CD4-positive, alpha-beta T cell treated with Interleukin-6 for 4 hours (primary cell): ENCODE measurements around the gene AMD1.
"Not testable (repeated sequence)": the region's sequence is repeated elsewhere in the genome, so short reads cannot be mapped to it uniquely, and the experiment has no call there.

Experiments
- DNase-seq: peaks from one replicate; pipeline ENCODE4 v3.0.0-alpha.2; 2020; ENCODE audit warnings: mixed read lengths

Gene AMD1

DNA sequence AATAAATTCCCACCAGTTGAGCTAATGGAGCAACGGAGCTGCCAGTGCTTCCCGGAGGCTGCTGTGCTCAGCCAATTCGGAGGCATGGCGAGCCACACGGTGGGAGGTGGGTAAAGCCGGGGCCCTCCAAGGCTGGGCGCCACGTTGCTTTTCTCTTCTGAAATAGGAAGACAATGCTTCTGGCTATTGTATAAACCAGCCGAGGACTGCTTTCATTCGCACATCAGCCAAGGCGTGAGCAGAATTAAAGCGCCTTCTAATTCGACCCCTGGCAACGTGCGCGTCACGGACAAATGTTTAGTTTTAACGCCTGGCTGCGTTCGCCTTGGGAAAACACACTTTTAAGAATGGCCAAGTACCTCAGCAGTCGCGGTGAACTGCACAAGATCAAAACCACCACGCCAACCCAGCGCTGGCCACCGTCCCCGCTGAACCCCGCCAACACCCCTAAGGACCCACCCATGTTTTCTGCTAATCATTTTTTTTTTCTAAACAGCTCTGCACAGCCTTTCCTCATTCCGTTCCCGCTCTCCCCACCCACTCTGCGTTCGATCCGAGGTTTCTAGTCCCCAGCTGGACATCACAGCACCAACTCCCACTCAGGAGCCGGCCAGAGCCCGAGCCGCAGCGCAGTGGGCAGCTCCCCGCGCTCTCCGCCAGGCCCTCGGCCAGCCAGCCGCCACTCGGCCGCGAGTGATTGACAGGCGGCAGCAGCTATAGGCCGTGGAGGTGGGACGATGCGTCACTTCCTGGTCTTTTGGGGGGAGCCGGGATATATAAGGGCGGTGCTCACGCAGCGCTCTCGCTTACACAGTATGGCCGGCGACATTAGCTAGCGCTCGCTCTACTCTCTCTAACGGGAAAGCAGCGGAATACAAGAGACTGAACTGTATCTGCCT, at the start of gene AMD1:
AMD1 (plus strand) TSS at position 805 of the 899 bp plus-strand sequence. CDS start 321 bp downstream, outside the sequence.
- DNase-seq: peak; percentile 97

DNA sequence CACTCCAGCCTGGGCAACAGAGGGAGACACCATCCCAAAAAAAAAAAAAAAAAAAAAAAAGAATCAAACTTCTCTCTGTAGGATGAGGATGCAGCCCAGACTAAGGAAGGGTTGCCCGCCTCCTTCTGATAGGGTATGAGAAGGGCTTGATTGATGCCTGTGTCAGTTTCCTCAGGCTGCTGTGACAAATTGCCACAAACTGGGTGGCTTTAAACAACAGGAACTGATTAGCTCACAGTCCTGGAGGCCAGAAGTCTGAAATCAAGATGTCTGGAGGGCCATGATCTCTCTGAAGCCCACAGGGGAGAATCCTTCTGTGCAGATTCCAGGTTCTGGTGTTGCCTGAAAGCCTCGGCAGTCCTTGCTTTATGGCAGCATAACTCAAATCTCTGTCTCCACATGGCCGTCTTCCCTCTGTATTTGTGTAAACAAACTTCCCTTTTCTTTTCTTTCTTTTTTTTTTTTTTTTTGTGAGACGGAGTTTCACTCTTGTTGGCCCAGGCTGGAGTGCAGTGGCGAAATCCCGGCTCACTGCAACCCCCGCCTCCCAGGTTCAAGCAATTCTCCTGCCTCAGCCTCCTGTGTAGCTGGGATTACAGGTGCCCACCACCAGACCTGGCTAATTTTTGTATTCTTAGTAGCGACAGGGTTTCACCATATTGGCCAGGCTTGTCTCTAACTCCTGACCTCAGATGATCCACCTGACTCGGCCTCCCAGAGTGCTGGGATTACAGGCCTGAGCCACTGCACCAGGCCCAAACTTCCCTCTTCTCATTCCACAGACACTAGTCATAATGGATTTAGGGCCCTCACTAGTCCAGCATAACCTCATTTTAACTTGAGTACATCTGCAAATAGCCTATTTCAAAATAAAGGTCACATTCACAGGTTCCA, 48.1 kb upstream of the AMD1 start:
- no peak for DNase-seq

DNA sequence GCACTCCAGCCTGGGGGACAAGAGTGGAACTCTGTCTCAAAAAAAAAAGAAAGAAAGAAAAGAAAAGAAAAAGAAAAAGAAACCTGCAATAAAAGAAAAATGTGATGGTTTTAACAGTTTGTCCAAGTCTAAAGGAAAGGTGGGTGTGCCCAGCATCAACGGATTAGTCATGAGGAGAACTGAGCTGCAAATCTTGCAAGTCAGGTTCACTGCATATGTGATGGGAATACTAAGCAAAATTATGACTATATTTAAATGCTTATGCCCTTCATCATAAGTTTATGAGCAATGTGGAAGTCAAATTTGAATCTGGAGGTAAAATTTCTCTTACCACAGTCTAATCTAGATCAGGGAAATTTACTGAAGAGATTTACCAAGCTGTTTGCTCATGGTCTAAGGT, 46.2 kb upstream of the AMD1 start:
- no peak for DNase-seq

DNA sequence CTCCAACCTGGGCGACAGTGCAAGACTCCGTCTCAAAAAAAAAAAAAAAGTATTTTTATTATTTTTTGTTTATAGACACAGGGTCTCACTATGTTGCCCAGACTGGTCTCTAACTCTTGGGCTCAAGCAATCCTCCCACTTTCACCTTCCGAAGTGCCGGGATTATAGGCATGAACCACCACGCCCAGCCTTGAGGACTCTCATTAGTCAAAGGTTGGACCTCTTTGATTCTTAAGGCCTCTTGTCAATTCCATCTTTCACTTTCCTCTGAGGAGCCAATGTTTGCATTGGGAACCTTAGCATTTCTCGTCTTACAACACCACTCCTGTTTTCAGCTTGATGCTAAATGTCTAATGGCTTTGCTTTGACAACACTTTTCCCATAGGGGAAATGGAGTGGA, 43.2 kb upstream of the AMD1 start:
- no peak for DNase-seq

DNA sequence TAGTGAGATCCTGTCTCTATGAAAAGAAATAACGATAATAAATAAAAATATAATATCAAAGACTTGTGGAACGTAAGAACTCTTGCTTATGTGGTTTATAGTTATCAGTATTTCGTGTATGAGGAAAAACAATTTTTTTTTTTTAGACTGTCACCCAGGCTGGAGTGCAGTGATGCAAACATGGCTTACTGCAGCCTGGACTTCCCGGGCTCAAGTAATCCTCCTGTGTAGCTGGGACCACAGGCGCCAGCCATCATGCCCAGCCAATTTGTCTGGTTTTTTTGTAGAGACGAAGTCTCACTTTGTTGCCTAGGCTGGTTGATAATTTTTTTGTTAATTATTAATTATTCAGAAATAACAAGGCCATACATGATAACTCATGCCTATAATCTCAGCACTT, 40.8 kb upstream of the AMD1 start:
- DNase-seq: no peak

DNA sequence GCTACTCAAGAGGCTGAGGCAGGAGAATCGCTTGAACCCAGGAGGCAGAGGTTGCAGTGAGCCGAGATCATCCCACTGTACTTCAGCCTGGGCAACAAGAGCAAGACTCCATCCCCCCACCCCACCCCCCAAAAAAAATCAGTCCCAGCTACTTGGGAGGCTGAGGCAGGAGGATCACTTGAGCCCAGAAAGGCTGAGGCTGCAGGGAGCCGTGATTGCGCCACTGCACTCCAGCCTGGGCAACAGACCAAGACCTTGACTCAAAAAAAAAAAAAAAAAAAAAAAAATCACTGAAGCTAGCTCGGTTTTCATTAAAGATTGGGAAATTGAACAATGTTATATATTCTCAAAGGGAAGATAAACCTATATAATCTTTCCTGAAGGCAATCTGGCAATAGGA, 38.8 kb upstream of the AMD1 start:
- not testable (repeated sequence) for DNase-seq

DNA sequence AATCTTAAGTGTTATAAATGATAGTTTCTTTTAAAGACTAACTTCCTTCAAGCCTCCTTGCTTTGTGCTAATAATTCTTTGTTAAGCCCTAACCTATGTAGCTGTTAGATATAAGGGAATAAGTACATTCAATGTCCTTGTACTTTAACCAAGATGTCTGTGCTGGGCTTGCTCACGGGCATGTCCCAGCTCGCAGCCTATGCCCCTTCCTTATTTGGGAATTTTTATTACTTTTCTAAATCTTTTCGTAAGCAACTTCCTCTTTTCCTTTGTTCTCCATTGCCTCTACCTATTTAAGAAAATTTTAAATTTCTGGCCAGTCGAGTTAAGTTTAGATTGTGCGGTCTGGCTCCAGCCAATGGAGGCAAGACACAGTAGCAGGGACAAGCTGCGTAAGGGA, 33.3 kb upstream of the AMD1 start:
- no peak for DNase-seq

DNA sequence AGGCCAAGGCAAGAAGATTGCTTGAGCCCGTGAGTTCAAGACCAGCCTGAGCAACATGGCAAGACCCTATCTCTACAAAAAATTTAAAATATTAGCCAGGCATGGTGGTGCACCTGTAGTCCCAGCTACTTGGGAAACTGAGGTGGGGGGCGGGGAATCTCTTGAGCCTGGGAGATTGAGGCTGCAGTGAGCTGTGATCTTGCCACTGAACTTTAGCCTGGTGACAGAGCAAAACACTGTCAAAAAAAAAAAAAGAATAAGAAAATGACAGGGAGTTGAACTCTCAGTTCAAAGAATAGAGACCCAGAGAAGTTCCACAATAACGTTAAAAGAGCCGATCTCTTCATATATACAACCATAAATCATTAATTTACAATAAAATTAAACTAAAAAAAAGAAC, 24.8 kb upstream of the AMD1 start:
- DNase-seq: no peak

DNA sequence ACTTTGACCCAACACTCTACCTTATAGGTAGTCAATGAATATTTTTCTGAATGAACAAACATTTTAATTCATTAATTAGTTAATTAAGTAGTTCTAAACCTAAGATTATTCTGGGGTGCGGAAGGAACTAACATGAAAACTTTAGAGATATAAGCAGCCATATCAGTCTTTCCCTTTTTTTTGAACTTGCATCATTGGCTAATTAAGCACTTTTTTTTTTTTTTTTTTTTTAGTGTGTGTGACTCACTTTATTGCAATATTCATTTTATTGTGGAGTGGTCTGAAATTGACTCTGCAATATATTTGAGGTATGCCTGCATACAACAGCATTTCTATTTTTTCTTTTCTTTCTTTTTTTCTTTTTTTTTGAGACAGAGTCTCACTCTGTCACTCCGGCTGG, 21.8 kb upstream of the AMD1 start:
- no peak for DNase-seq

DNA sequence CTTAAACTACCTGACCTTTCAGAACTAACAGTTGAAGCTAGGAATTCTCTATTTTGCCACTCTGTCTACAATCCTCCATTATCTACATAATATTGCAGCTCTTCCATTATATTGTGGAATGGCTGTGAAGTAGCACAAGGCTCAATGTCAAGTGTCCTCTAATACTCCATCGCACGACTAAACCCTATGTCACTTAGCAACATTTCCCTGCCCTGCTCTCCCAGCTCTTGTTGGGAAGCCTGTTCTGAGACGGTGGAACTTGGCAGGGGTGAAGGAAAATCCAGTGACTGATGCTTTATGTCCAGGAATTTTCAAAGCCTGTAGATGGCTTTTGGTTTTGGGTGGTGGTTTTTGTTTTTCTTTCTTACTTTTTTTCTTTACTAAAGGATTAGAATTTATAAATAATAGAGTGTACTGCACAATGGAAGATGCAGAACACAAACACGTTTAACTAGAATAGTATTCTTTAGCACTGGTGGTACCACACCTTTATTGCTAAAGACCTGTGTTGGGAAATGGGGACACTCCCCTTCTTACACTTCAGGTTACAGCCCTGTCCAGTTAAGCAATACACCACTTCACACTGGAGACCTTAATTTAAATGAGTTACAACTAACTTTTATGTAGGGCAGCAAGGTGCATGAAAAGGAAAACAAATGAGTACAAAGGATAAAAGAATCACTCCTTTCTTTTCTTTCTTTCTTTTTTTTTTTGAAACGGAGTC, 20.7 kb upstream of the AMD1 start:
- no peak for DNase-seq

DNA sequence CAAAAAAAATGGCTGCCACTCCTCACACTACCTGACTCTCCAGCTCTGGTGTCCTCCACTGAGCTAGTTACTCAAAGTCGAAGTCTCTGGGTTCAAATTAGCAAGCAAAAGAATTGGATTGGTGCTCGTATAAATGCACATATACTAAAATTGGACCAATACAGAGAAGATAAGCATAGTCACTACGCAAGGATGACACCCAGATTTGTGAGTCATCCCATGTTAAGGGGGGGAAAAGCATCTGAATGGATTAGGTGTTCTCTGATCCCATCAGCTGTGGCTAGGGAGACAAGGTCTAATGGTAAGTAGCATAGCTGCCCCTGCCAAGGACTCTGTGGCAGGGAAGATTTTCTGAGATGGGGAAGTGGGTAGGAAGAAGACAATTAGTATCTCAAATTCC, 18.3 kb upstream of the AMD1 start:
- no peak for DNase-seq

DNA sequence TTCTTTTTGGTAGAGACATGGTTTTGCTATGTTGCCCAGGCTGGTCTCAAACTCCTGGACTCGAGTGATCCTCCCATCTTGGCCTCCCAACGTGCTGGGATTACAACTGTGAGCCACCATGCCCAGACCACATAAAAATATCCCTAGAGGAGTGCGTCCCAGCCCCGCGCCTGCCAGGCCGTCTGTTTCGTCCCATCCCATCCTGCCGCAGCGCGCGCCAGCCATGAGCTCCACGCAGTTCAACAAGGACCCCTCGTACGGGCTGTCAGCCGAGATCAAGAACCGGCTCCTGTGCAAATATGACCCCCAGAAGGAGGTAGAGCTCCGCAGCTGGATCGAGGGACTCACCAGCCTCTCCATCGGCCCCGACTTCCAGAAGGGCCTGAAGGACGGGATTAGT, 16.6 kb upstream of the AMD1 start:
- no peak for DNase-seq

DNA sequence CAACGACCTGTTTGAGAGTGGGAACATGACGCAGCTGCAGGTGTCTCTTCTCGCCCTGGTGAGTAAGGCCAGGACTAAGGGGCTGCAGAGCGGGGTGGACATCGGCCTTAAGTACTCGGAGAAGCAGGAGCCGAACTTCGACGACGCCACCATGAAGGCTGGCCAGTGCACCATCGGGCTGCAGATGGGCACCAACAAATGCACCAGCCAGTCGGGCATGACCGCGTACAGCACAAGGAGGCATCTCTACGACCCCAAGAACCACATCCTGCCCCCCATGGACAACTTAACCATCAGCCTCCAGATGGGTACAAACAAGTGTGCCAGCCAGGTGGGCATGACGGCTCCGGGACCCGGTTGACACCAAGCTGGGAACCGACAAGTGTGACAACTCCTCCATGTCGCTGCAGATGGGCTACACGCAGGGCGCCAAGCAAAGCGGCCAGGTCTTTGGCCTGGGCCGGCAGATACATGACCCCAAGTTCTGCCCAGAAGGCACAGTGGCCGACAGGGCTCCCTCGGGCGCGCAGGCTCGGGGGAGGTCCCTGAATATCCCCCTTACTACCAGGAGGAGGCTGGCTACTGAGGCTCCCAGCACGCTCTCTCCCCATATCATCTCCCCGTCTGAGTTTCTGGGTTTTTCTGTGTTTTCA, 15.9 kb upstream of the AMD1 start:
- no peak for DNase-seq

DNA sequence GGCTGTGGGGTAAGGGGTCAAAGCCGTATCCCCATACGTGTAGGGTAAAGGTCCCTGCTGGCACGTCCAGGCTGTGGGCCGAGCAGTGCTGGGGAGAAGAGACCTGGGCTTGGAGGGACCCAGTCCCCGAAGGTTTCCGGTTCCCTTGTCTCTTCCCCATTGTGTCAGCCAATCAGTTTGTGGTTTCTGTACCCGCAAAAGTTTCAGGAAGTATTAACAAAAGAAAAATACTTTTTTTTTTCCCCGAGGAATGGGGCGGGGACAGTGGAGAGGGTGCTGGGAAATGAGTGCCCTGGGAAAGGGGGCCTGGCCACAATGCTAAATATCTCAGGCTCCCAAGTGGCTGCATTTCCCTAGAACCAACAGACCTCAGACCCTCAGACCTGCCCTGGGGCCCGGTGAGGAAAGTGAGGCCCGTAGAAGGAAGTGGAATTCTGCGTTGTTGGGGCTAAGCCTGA, 15.2 kb upstream of the AMD1 start:
- DNase-seq: peak; percentile 12

DNA sequence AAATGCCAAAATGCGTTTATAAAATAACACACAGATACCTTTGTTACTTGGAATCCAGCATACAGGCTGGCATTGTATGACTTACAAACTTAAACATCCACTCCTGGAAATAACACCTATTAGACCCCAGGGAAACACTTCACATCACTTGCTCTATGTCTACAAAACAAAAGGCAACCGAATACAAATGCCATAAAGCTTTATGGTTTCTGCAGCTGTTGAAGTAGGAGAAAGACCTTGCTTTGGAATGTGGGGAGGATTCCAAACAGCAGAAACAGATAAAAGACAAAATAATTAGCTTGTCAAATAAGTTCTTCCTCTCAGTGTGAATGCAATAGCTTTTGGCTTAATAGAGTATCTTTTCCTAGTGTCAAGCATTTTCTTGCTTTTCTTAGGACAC, 9.8 kb upstream of the AMD1 start:
- no peak for DNase-seq

DNA sequence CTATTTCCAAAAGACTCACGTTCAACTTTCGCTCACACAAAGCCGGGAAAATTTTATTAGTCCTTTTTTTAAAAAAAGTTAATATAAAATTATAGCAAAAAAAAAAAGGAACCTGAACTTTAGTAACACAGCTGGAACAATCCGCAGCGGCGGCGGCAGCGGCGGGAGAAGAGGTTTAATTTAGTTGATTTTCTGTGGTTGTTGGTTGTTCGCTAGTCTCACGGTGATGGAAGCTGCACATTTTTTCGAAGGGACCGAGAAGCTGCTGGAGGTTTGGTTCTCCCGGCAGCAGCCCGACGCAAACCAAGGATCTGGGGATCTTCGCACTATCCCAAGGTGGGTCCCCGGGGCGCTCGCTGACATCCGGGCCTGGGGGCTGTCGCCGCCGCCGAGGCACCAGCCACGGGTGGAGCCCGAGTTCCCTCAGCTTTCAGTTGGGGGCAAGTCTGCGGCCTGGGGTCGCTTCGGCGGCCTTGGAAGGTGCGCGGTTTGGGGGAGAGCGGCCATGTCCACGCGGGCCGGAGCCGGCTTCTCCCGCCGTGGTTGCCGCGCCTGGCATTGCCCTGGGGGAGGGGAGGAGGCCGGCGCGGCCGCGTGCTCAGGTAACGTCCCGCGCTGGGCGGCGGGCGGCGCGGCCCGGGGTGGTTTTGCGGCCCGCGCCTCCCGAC, 429 bp downstream of the AMD1 start:
- DNase-seq: peak; percentile 63

DNA sequence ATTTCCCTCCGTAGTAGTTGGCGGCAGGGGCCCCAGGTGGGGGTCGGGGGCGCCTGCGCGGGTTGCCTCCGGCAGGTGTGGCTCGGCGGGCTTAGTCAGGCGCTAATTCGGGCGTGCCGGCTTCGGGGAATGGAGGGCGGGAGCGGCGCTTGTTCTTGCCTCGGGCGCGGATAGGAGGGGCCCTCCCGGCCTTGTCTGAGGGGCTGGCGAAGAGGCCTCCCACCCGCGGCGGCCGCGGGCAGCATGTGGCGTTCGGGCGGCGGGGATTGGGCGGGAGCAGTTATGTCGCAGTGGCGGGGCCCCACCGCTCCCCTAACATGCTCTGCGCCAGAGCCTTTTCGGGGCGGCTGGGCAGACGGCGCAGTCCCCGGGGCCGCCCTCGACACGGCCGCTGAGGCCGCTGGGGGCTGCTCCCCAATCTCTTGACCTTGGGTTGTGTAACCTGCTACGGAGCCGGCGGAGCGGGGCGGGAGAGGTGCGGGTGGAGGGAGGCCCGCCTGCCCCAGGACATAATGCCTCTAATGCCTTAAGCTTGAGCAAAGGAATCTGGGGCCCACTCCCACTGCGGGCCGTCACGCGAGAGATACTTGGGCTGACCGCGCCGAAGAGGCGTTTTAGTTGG, 1.1 kb downstream of the AMD1 start:
- DNase-seq: peak; percentile 68

DNA sequence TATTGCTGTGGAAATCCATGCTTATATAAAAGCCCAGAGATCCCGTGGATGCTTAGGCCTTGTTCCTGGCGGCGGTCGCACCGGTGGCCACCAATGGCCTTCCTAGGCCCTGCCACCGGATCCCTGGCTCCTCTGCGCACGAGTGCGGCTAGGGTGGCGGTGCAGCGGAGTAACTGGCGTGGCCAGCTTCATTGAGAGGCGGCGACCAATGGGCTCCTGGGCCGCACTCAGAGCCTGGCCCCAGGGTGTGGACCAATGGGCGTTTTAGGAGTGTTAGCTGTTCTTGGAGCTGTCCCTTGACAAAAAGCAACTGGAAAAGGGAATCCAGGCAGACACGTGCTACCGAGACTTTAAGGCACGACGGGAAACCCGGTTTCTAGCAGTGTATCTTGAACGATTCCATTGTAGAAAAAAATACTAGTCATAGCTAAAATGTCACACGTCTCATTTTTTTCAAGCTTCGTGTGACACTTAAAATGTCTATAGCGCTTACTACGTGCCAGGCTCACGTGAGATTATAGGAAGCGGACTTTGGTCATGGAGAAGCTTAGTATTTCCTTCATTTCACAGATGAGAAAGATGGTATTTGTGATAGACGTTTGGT, 1.7 kb downstream of the AMD1 start:
- peak; percentile 46 for DNase-seq

DNA sequence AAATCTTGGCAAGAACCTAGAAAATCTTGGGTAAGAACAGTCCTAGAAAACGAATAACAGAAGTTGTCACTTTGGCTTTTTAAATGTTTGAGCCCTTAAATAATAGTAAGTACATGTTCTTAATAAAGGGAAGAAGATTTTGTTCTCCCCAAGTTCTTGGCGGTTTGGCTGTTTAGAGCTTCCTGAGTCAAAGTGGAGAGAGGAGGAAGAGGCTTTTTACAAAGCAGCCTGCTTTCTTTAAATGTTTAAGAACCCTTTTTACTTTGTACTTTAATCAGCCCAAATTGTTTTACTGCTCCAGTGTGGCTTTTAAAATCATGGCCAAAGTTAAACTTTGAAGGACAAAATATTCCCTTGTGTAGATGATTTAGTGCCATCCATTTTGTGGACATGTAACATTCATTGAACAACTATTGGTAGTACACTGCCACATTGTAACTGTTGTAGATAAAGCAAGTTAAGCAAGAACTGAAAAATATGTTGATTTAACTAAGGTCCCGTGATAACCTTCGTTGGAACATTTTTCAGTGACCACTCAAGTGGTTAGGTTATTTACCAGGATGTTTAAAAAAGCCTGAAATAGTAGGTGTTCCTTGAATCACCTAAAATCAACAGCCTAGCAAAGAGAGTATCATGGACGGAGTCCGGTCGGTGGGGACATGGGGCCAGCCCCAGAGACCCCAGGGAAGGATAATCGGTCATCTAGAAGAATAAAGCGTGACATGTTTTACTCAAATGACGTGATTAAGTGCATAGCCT, 2.4 kb downstream of the AMD1 start:
- no peak for DNase-seq

DNA sequence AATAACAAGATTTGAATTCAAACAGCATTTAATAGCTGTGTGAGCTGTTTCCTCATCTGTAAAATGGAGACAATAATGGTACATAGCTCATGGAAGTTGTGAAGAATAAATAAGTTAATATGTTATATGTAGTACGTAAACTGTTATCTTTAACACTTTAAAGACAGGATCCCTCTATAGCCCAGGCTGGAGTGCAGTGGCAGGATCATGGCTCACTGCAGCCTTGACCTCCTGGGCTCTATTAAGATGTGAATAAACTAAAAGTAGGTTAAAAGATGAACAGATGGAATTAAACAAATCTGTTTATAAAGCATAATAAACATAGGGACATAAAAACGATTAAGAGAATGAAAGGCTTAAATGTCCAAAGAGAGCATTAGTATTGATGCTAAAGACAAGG, 3.0 kb downstream of the AMD1 start:
- no peak for DNase-seq
